HG03097 (cell line): ENCODE measurements around the gene NCF2.

Experiments used
- ATAC-seq: cut with Tn5 transposase; IDR thresholded peaks from one replicate; pipeline ENCODE4 v1.9.1; 2021; ENCODE audit not compliant: unreplicated experiment, low FRiP score

Gene NCF2

DNA sequence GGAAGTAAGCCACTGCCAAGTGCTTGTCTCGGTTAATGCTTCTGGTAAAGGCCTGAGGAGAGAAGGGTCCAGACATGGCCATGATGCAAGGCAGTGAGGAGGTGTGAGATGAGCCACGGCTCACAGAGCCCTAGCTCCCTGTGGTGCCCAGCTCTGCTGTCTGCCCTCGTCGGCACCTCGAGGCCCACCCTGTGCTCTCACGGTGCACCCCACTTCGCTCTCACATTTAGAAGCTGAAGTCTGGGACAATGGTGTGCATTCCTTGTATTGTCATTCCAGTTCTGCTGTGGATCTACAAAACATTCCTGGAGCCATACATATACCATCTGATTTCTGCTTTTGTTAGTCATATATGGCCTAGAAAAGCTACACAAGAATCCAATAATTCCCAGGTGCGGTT, 3.3 kb downstream of the NCF2 start:
- no peak for ATAC-seq

GRCh38 chr1:183586455-183586854, 3.8 kb downstream of the NCF2 start:
- ATAC-seq, result no peak

DNA sequence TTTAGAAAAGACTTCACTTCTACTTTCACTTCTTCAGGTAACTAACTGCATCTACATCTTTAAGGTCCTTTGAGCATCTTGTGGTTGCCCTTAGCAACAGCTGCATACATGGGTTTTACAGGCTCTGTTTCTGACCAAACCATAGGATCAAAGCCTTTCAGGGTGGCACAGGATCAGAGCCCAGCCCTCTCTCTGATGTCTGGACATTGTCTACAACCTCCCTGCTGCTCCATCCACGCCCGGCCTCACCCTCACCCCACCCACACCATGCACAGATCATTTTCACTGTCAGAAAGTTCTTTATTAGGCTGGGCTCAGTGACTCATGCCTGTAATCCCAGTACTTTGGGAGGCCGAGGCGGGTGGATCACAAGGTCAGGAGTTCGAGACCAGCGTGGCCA, 5.2 kb downstream of the NCF2 start:
- ATAC-seq, result no peak

- ATAC-seq, result no peak
Observed at GRCh38 chr1:183584147-183584546, 6.1 kb downstream of the NCF2 start.

- ATAC-seq, result no peak
Observed at GRCh38 chr1:183583466-183583865, 6.8 kb downstream of the NCF2 start.

DNA sequence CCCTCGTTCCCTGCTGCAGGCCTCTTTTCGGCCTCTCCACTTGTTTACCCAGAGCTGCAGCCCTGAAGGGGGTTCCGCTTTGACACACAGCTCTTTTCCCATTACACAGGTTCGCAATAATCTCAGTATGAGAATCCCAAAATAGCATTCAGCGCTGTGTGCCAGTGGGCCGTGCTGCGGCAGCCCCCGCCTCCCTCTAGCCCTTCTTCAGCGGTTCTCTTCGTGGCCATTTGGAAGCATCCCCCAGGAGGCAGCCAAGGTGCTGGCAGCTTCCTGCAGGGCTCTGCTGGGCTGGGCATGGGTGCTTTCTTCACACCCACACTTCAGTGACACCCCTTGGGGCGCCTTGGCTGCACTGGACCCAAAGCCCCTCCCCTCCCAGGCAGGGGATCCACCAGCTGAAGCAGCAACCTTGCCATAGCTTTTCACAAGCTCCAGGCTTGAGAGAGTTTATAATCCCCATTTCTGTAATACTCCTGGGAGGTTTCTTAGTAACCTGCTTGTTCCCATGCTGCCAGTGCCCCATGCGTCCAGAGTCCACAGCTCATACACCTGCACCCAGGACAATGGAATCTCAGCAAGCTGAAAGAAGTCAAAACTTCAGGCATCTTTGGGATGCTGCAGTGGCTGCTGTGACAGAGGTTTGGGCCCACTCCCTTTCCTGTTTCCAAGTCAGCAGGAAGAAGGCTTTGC, 8.1 kb downstream of the NCF2 start:
- ATAC-seq, result no peak

DNA sequence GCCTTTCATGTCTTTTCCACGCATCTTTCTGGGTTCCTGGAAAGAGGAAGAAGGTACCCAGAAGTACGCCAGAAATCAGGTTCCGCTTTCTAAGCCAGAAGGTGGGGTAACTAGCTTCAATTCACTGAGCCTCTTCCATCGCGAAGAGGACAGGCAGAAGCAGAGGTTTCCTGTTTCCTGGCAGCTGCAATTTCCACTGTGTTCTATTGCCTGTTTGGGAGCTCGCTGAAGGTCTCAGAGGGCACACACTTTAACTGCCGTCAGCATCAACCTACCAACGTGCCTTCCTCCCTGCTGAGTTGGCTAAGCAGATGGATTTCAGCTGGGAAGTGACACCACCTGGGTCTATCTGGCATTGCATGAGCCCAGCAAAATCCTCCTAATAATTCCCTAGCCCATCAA, 10.0 kb downstream of the NCF2 start:
- no peak for ATAC-seq

DNA sequence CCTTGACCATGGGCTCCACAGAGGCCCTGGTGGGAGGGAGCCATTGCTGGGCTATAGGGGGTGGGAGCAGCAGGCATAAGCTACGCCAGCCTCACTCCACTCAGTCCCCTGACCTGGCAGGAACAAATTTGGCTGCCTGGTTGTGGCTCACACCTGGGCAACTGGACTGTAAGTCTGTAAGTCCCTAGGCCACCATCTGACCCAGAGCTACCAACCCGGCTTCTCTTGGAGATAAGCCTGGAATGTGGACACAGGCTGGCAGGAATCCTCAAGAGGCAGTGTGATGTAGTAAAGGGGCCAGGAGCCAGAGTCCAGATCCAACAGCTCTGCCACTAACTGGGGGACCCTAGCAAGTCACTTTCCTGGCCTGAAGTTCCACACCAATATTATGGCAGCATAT, 11.4 kb downstream of the NCF2 start:
- ATAC-seq, result no peak

DNA sequence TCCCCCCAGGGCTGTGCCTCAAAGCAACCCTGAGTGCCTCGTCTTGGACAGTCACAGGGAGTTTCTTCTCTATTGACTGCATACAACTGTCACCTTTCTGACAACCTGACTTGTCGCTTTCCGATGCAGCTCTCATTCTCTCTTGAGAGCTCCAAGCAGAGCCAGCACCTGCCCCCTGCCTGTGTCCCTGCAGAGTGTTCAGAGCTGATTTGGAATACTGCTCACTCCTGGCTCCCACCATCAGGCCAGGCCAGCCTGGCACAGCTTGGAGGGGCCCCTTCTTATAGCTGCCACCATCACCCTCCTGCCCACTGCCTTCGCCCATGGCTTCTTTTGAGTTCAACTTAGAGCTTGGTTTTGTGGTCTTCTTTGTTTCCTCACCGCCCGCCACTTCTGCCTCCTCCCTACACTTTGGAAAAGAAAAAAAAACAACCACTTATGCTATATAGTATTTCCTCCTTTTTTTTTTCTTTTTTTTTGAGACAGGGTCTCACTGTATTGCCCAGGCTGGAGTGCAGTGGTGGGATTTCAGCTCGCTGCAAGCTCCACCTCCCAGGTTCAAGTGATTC, 12.3 kb downstream of the NCF2 start:
- ATAC-seq, result no peak

GRCh38 chr1:183576537-183576936, 13.7 kb downstream of the NCF2 start:
- no peak for ATAC-seq

DNA sequence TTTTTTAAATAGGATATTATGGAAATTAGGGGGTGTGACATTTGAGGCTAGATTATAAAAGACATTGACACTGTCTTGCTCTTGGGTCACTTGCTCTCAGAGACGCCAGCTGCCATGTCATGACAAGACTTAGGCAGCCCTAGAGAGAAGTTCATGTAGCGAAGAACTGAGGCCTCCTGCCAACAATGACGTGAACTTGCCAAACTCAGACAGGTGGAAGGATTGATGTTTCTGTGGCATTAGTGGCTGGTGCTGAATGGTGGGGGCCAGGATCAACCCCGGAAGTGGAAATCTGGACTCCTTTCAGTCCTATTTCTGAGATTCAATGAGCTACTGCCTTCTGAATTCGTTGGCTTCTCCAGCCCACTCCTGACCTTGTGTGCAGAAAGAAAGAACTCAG, 14.7 kb downstream of the NCF2 start:
- ATAC-seq, result no peak

- no peak for ATAC-seq
Observed at GRCh38 chr1:183572721-183573120, 17.5 kb downstream of the NCF2 start.

- no peak for ATAC-seq
Observed at GRCh38 chr1:183571678-183572268, 18.5 kb downstream of the NCF2 start.

DNA sequence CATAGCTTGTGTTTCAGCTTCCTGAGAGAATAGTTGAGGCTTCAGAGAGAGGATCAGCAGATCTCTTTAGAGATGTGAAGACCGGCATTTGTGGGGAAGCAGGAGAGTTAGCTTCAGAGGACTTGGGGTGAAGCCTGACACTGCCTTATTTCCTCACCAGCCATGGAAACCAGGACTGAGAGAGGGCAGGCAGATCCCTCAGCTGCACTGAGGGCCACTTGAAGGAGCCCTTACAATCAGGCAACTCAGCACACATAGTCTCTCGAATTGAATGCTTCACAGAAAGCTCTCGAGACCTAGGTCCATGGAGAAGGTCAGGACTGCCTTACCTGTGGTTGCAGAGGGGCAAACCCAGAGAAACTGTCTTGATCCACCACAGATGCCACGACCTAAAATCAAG, 19.8 kb downstream of the NCF2 start:
- no peak for ATAC-seq

GRCh38 chr1:183569801-183570200, 20.5 kb downstream of the NCF2 start:
- no peak for ATAC-seq

DNA sequence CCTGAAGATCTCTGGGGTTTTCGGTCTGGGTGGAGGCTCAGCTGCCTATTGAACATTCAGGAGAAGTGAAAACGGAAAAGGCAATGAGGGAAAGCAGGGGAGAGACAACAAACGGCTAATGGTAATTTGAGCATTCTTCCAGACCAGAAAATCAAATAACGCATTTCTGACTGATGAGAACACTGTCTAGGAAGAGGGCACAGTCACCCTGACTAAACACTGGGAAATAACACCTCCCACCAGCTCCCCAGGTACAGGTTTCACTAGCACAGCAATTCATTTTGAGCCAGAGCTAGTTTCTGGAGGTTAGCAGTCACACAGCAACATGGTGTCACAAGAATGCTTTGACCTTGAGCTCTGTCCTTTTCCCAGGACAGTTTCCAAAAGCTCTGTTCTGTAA, 21.1 kb downstream of the NCF2 start:
- no peak for ATAC-seq

DNA sequence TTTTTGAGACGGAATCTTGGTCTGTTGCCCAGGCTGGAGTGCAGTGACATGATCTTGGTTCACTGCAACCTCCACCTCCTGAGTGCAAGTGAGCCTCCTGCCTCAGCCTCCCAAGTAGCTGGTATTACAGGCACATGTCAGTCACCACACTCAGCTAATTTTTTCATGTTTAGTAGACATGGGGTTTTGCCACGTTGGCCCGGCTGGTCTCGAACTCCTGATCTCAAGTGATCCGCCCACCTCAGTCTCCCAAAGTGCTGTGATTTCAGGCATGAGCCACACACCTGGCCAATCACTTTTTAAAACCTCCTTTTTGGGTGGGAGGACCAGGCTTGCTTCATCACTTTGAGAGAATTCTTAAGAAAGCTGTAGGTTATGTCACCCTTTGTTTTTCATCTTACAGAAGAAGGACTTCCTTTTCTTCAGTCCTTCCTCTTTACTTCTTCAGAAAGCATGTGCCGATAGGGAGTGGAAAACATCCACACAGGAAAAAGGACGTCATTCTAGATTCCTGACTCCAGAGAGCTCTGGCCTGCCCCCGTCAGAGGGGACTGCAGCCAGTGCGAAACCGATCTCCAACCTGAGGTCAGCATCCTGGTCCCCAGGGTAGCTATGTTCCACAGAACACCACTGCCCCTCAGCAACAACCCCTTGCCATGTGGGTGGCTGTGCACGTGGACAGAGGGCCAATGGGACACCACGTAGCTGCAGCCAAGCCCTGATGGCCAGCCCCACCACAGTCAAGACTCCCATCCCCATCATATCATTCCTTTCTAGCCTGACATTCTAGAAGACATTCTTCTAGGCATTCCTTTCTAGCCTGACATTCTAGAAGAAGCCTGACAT, 21.9 kb downstream of the NCF2 start:
- ATAC-seq, result no peak

- ATAC-seq, result no peak
Observed at GRCh38 chr1:183567584-183567983, 22.7 kb downstream of the NCF2 start.

- ATAC-seq, result no peak
Observed at GRCh38 chr1:183566026-183566425, 24.2 kb downstream of the NCF2 start.

- ATAC-seq, result no peak
Observed at GRCh38 chr1:183565261-183565660, 25.0 kb downstream of the NCF2 start.

GRCh38 chr1:183562701-183563100, 27.6 kb downstream of the NCF2 start:
- ATAC-seq, result no peak
